CD4-positive, alpha-beta T cell (primary cell): ENCODE results near the gene SOWAHA. TPM values are rescaled to one million over a fixed set of nuclear protein-coding genes. Genes with fewer than 3 reads are reported as not detected.

Experiments
- ATAC-seq: fragments of 200-7000 bp; cut with Tn5 transposase; one replicate; pipeline ENCODE4 v1.10.0; 2022; ENCODE audit warnings: mild to moderate bottlenecking; ENCODE audit not compliant: poor library complexity
- CTCF ChIA-PET: fragments of 350-600 bp; sonication (Branson Sonifier 250); formaldehyde crosslinking; loops from one replicate; lab custom pipeline; 2021; ENCODE audit warnings: antibody characterized with exemption, inconsistent platforms; lab: Charles Lee
- POLR2A ChIA-PET: fragments of 350-600 bp; sonication (Branson Sonifier 250); formaldehyde crosslinking; loops from one replicate; lab custom pipeline; 2021; ENCODE audit warnings: antibody characterized with exemption, inconsistent platforms; lab: Charles Lee
- DNase-seq, 14 experiments: peaks; one replicate each; pipeline ENCODE4 v3.0.0-alpha.2; 2013 to 2020; ENCODE audit warnings: mixed read lengths in 2 of 14
- H3K27ac ChIP-seq, 2 donors: one replicate each; pipeline versions ENCODE4 v1.5.1 to v1.7.0; 2013; ENCODE audit warnings: low read length in 2 of 2, low read depth in 1 of 2, mild to moderate bottlenecking in 1 of 2
- H3K27me3 ChIP-seq, 2 experiments: 1 replicate in 1 of 2; 2 replicates in 1 of 2; pipeline versions ENCODE4 v1.6.1 to v1.7.0; 2013; ENCODE audit warnings: low read length in 2 of 2, control low read depth in 1 of 2, mild to moderate bottlenecking in 1 of 2, moderate library complexity in 1 of 2; ENCODE audit not compliant: insufficient read depth in 2 of 2, control insufficient read depth in 1 of 2
- H3K36me3 ChIP-seq: one replicate; pipeline ENCODE4 v1.6.1; 2013; ENCODE audit warnings: low read length, control low read depth; ENCODE audit not compliant: insufficient read depth
- H3K4me1 ChIP-seq: one replicate; pipeline ENCODE4 v1.6.1; 2013; ENCODE audit warnings: low read length, control low read depth; ENCODE audit not compliant: insufficient read depth
- H3K4me3 ChIP-seq: one replicate; pipeline ENCODE4 v1.5.1; 2013; ENCODE audit warnings: mild to moderate bottlenecking, low read length, moderate library complexity
- H3K9me3 ChIP-seq, 2 experiments: 1 replicate in 1 of 2; 2 replicates in 1 of 2; pipeline versions ENCODE4 v1.6.1 to v1.7.0; 2013; ENCODE audit warnings: low read length in 2 of 2, mild to moderate bottlenecking in 2 of 2, control low read depth in 1 of 2, moderate library complexity in 1 of 2; ENCODE audit not compliant: control insufficient read depth in 1 of 2, insufficient read depth in 1 of 2
- H3K27ac Mint-ChIP-seq: one replicate; pipeline ENCODE4 v1.8.0; 2020; ENCODE audit warnings: mixed read lengths
- H3K27me3 Mint-ChIP-seq: one replicate; pipeline ENCODE4 v1.8.0; 2021; ENCODE audit warnings: mixed read lengths
- H3K36me3 Mint-ChIP-seq: one replicate; pipeline ENCODE4 v1.8.0; 2021; ENCODE audit warnings: low read depth, mixed read lengths
- H3K4me1 Mint-ChIP-seq: one replicate; pipeline ENCODE4 v1.8.0; 2021; ENCODE audit warnings: low read depth, mixed read lengths
- H3K4me3 Mint-ChIP-seq: one replicate; pipeline ENCODE4 v1.8.0; 2020; ENCODE audit warnings: mild to moderate bottlenecking, mixed read lengths
- H3K9me3 Mint-ChIP-seq: one replicate; pipeline ENCODE4 v1.8.0; 2020; ENCODE audit warnings: mixed read lengths
- intact Hi-C, 2 experiments: fragments of 100-400 bp; cut with DNase I in 1 of 2; cut with micrococcal nuclease in 1 of 2; formaldehyde crosslinking; loops; one replicate each; pipeline versions ENCODE4 v1.15.1 to v1.9.0; 2023 to 2025; cut with DNase I, micrococcal nuclease
- total RNA-seq, 174 experiments: library from RNA in 2 of 174; stranded (reverse) in 2 of 174; gene quantifications; one replicate each; pipeline ENCODE4 v1.2.3 and lab custom pipeline; 2021 to 2026
- TF ChIP-seq, protein P1 (sequence below): fragments of 200-600 bp; IDR thresholded peaks from one replicate; pipeline ENCODE4 v1.8.0; 2022; ENCODE audit warnings: antibody characterized with exemption, mild to moderate bottlenecking

Gene SOWAHA
- total RNA-seq, 2 experiments from 2014 or later: not detected

DNA sequence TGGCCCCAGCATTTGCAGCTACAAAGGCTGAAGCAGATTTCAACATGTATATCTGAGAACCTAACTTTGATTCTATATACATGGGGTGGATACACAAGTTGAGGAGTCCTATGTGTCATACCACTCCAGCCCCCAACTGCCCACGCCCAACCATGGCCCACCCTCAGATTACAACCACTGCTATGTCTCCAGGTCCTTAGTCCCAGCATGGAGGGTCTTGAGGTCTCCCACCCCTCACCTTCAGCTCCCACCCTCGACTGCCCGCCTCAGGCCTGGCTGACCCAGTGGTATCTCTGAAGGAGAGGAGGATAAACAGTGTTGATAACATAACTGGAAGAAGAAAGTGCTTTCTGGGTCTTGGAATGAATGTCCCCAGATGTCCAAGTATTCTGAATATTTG, 8.2 kb downstream of the SOWAHA start:
- CTCF ChIA-PET: no interaction called here
- POLR2A ChIA-PET: interaction anchor here (0.7 kb wide), 1 partner anchor 375 kb away, joined by 4 read pairs; no protein-coding TSS in a partner anchor
- no peak overlapping the region for H3K27ac ChIP-seq

GRCh38 chr5:132821791-132822190, 8.7 kb downstream of the SOWAHA start:
- Histone ChIP-seq H3K9me3 (peaks cover 0 to 20% of the 10 kb centered on the region in 2 experiments), H3K27me3 (peaks cover 37 to 41% of the 10 kb centered on the region in 2 experiments), H3K36me3 (no peaks in the 10 kb centered on the region), H3K27ac (no peak overlapping the region), H3K4me1 (peaks cover 28% of the 10 kb centered on the region), H3K4me3 (no peak overlapping the region)
- H3K27ac Mint-ChIP-seq: no peak overlapping the region
- intact Hi-C loops: loop anchor here (2.0 kb wide), 2 partner anchors 75 to 437 kb away; partner anchors contain the start of gene CCNI2 (in 1 of the 2)
- CTCF ChIA-PET: no interaction called here
- H3K9me3 Mint-ChIP-seq: no peaks in the 10 kb centered on the region
- H3K4me3 Mint-ChIP-seq: no peak overlapping the region
- DNase-seq (no peak), ATAC-seq (no peak)
- peaks cover 13% of the 10 kb centered on the region for H3K4me1 Mint-ChIP-seq
- TF ChIP-seq, protein P1, sequence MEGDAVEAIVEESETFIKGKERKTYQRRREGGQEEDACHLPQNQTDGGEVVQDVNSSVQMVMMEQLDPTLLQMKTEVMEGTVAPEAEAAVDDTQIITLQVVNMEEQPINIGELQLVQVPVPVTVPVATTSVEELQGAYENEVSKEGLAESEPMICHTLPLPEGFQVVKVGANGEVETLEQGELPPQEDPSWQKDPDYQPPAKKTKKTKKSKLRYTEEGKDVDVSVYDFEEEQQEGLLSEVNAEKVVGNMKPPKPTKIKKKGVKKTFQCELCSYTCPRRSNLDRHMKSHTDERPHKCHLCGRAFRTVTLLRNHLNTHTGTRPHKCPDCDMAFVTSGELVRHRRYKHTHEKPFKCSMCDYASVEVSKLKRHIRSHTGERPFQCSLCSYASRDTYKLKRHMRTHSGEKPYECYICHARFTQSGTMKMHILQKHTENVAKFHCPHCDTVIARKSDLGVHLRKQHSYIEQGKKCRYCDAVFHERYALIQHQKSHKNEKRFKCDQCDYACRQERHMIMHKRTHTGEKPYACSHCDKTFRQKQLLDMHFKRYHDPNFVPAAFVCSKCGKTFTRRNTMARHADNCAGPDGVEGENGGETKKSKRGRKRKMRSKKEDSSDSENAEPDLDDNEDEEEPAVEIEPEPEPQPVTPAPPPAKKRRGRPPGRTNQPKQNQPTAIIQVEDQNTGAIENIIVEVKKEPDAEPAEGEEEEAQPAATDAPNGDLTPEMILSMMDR: no peak
- POLR2A ChIA-PET: no interaction called here
- H3K36me3 Mint-ChIP-seq: no peaks in the 10 kb centered on the region
- H3K27me3 Mint-ChIP-seq: peaks cover 59% of the 10 kb centered on the region

More for the DNA sequence above, 8.2 kb downstream of the SOWAHA start:
- no peak overlapping the region for H3K4me3 ChIP-seq
- peaks cover 33 to 37% of the 10 kb centered on the region in 2 experiments for H3K27me3 ChIP-seq
- peaks cover 55% of the 10 kb centered on the region for H3K27me3 Mint-ChIP-seq
- no peaks in the 10 kb centered on the region for H3K36me3 ChIP-seq
- ATAC-seq (no peak), DNase-seq (no peak)
- intact Hi-C loops: loop anchor here (2.0 kb wide), 2 partner anchors 75 to 437 kb away; partner anchors contain the start of gene CCNI2 (in 1 of the 2)
- H3K9me3 ChIP-seq: peaks cover 0 to 16% of the 10 kb centered on the region in 2 experiments
- H3K4me1 Mint-ChIP-seq: peaks cover 13% of the 10 kb centered on the region
- no peaks in the 10 kb centered on the region for H3K9me3 Mint-ChIP-seq
- no peaks in the 10 kb centered on the region for H3K36me3 Mint-ChIP-seq
- no peak overlapping the region for H3K4me3 Mint-ChIP-seq
- H3K4me1 ChIP-seq: peaks cover 28% of the 10 kb centered on the region
- TF ChIP-seq, protein P1: no peak
- H3K27ac Mint-ChIP-seq: no peak overlapping the region

- CTCF ChIA-PET: no interaction called here
- H3K27me3 ChIP-seq: peaks cover 45 to 52% of the 10 kb centered on the region in 2 experiments
- no peak for ATAC-seq
- no peaks in the 10 kb centered on the region for H3K9me3 Mint-ChIP-seq
- no peak overlapping the region for H3K4me3 ChIP-seq
- H3K4me3 Mint-ChIP-seq: no peak overlapping the region
- intact Hi-C loops: no loop called here
- POLR2A ChIA-PET: no interaction called here
- DNase-seq: peak in 1 of 14 experiments; percentile 31
- peaks cover 13% of the 10 kb centered on the region for H3K4me1 Mint-ChIP-seq
- no peak overlapping the region for H3K27ac ChIP-seq
- H3K4me1 ChIP-seq: peaks cover 28% of the 10 kb centered on the region
- peaks cover 66% of the 10 kb centered on the region for H3K27me3 Mint-ChIP-seq
- no peaks in the 10 kb centered on the region for H3K36me3 ChIP-seq
- peaks cover 0 to 20% of the 10 kb centered on the region in 2 experiments for H3K9me3 ChIP-seq
- TF ChIP-seq, protein P1: no peak
- no peaks in the 10 kb centered on the region for H3K36me3 Mint-ChIP-seq
- H3K27ac Mint-ChIP-seq: no peak overlapping the region
Observed at GRCh38 chr5:132822650-132823480, 9.8 kb downstream of the SOWAHA start.
